NCI-H1436 treated with DMSO at 0.1 percent for 48 hours (cell line): Measurements from ENCODE around the gene ELK4.
A peak's percentile ranks its signal among the peaks of the same experiment; 100 is the strongest.
"Not testable (repeated sequence)": the region's sequence is repeated elsewhere in the genome, so short reads cannot be mapped to it uniquely, and the experiment has no call there.

Experiments used
- DNase-seq: peaks from one replicate; lab custom pipeline; 2025; lab: John Stamatoyannopoulos, UW

ELK4 gene

DNA sequence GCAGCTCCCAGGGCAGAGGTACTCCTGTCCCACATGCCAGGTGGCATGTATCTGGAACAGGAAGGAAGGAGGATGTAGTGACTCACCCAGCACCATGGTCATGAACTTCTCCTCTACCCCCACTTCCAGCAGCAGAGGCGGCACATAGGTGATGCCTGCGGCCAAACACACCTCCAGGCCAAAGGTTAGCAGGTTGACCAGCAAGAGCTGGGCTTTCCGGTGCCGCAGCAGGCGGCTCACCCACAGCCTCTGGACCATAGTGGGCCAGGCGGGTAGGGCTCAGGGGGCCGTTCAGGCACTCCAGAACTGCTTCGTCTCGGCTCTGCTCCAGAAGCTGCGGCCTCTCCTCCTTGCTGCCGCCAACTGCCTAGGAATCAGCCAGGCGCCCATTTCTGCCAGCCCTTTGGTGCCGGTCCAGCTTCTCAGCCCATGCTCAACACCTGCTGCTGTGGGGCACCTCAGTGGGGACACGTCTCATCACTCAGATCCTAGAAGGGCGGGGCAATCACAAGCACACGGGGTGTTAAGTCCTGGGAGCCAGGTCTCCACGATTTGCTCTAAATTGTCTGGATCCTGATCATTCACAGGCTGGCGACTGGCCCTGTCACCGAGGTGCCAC, 32.7 kb upstream of the ELK4 start:
- DNase-seq, result no peak

DNA sequence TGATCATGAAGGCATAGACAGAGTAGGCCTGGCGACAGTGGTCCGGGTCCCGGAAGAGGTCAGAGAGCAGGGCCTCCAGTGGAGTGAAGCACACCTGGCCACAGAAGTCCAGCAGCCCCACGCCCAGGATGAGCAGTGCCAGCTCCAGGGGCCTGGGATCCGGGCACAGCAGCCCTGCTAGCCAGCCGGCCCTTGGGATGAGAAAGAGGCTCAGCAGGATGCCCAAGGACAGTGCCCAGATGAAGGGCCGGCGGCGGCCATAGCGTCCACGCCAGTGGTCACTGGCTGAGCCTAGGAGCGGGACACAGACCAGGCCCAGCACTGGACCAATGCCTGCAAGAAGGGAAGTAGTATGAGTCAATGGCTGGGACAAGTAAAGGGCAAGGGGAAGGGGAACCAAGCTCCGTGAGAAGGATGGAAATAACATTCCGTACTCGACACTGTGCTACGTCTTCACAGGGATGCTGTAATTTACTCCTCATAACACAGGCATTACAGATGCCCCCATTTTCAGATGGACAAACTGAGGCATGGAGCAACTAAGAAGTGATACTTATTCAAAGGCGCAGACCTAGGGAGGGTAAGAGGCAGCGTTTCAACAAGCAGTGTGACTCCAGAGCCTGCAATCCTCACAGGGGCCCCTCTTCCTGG, 31.6 kb upstream of the ELK4 start:
- no peak for DNase-seq

DNA sequence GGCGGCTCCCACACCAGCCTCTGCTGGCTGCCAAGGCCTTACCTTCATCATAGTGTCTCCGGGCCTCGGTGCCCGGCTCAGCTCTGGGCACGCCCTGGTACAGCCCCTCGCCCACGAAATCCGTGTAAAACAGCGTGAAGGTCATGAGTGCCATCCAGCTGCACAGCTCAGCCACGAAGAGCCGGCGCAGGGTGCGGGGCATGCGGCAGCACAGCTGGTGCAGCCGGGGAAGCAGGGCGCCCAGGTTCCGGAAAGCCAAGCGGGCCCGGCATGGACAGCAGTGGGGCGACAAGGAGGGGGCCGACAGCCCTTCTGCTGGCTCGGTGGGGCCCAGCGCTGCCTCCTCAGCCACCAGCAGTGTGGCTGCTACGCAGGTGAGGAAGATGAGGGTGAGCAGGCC, 31.0 kb upstream of the ELK4 start:
- DNase-seq, result no peak

DNA sequence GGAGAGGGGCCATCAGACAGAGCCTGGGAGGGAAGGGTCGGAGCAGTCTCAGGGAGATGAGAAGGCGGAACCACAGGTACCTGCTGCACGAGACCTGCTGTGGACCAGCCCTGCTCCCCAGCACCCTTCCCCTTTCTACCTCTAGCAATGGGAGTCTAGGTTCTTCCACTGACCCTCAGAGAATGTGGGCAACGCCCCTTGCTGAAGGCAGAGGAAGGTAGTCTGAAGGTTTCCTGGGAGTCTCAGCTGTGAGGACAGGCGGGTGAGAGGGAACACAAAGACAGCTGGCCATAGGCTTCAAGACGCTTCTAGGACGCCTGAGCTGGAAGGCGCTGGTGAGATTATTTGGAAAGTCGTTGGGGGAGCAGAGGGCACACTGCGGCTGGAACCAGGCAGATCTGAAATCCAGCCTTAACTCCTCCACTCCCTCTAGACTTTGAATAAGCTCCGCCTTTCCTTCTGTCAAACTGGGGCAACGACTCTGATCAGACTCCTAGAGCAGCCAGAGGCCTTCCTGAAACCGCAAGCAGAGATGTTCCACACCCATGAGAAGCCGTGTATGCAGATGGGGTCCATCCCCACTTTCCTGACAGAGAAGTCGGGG, 30.4 kb upstream of the ELK4 start:
- DNase-seq, result no peak

DNA sequence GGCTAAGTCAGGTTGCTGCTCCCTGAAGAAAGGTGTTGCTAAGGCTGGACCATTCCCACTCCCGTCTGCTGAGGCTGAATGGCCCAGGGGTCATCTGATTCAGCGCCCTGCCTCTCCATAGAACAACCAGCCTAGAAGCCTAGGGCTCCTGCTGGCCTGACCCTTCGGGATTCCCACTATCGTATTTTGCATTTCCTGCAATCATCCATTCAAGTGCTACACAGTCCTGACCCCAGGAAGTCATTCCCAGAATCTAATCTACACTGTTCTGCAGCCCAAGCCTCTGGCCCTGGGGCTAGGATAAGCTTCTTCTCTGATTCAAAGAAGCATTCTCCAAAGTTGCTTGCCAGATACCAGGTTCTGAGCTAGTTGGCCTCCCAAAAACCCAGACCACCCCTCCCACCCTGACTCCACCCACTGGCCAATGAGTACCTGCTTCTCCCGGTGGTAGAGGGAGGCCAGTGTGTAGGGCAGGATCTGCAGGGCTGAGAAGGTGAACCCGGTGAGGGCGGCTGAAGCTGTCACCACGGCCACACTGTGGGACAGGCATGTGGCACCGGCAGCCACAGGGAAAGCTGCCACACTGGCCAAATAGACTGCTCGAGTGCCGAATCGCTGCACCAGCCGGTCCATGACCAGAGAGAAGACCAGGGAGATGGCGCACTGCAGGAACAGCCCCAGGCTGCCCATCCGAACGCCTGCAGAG, 29.8 kb upstream of the ELK4 start:
- DNase-seq, result no peak

DNA sequence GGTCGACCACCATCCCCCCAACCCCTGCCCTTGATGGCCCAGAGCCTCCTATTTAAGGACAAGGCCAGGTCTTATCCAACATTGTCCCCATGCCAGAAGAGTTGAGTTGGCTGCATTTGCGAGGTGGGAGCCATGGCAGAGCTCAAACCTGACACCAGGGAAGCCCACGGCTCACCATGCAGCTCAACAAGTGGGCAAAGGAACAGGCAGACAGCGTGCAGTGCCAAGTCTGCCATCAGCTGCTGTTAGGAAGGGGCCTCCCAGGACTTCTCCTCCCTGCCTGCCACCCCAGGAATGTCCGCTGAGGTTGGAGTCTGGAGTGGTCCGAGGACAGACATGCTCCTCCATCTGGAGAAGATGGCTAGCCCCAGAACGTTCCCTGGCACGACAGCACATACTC, 28.6 kb upstream of the ELK4 start:
- DNase-seq, result no peak

DNA sequence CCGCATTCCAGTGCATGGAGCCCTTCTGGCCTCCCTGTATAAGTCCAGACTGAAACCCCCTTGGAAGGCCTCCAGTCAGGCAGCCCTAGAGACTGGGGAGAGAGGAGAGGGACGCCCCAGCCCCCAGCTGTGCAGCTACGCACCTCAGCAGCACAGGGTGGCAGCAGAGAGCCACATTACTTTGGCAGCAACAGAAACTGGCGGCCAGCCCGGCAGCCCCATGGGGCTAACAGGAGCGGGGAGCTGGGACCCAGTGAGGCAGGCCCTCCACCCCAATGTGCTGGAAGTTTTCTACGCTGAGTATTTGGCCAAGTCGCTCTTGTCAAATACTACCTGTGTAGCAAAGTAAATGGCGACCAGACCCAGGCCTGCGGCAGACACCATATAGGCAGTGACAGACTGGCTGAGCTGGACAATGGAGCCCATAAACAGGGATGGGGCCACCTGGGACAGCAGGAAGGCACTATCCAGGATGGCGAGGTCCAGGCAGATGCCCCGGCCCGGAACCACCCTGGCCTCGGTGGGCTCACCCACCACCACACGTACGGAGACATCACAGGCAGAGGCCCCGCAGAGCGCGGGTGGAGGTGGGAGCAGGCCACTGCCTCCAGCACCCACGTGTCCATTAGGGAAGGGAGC, 27.3 kb upstream of the ELK4 start:
- DNase-seq, result no peak

DNA sequence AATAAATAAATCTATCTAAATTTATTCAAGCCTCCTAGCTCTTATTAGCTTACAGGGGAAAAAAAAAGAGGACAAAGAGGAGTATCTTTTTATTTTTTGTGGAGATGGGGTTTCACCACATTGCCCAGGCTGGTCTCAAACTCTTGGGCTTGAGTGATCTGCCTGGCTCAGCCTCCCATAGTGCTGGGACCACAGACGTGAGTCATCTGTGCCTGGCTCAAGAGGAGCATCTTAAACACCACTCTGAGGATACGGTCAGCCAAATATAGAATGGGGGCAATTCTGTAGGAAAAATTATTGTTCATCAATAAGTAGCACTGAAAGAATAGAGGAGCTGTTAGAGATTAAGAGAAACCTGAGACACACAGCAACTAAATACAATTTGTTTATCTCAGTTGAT, 24.4 kb upstream of the ELK4 start:
- no peak for DNase-seq

DNA sequence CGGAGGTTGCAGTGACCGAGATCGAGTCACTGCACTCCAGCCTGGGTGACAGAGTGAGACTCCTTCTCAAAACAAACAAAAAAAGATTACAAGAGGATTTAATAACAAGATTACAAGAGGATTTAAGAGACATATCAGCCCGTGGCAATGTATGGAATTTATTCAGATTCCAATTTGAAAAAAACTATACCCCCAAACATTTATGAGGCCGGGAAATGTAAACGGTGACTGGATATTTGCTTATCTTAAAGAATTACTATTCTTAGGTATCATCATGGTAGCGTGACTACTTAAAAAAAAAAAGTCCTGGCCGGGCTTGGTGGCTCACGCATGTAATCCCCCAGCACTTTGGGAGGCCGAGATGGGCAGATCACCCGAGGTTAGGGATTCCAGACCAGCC, 21.2 kb upstream of the ELK4 start:
- no peak for DNase-seq

DNA sequence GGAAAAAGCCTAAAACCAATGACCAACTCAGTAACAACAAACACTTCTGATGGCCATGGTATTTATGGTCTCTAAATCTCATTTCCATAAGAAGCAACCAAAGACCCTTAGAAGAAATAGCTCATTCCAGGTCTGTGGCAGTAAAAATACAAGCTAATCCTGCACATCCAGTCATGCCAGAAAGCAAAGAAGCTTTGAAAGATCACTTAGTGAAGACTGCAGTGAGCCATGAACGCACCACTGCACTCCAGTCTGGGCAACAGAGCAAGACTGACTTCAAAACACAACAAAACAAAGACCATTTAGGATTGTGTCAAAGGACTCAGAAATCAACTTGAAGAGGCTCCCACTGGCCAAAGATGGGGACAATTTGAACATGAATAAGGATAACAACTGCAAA, 18.4 kb upstream of the ELK4 start:
- no peak for DNase-seq

DNA sequence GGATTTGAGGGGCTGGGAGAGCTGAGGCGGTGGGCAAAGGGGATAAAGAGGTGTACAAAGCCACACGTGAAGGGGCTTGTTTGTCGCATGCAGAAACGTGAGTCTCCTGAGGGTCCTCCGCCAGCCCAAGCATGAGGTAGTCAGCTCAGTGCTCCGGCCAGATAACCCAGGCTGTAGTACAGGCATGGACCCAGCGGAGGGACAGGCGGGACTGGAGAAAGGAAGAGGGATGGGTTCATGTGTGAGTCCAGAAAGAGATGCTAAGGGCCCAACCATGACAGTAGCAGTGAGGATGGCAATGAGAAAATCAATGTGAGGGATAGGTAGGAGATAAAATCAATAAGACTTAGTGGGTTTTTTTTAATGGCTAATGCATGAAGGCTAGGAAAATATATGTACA, 13.7 kb upstream of the ELK4 start:
- DNase-seq, result no peak

DNA sequence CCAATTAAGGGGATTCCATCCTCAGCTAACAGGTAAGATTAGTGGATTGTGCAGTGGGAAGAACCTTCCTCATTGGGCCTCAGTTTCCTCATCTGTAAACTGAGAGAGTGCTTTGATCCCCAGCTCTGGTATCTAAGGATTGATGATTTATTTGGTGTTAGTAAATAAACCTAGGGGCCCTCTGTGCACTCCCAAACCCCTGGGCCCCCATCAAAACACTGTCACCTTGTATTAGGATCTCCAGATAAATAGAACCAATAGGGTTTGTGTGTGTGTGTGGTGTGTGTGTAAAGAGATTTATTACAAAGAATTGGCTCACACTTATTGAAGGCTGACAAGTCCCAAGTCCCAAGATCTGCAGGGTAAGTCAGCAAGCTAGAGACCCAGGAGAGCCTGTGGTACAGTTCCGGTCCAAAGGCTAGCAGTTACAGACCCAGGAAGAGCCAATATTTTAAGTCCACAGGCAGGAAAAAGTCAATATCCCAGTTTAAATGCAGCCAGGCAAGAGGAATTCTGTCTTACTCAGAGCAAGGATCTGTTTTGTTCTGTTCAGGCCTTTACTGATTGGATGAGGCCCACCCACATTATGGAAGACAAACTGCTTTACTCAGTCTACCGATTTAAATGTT, 11.0 kb upstream of the ELK4 start:
- DNase-seq, result no peak

DNA sequence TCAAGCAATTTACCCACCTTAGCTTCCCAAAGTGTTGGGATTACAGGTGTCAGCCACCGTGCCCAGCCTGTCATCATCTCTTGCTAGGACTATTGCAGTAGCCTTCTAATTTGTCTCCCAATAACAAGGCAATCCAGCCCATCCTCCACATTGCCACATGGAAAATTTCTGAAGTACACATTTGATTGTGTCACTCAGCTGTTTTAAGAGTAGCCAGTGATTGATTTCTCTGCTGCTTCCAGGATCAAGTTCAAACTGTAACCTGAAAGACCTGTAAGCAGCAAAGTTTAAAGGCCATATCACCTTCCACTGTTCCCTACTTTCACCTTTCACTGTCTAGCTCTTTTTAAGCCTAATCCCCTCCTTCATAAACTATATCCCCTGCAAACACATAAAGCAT, 7.8 kb upstream of the ELK4 start:
- DNase-seq, result no peak

DNA sequence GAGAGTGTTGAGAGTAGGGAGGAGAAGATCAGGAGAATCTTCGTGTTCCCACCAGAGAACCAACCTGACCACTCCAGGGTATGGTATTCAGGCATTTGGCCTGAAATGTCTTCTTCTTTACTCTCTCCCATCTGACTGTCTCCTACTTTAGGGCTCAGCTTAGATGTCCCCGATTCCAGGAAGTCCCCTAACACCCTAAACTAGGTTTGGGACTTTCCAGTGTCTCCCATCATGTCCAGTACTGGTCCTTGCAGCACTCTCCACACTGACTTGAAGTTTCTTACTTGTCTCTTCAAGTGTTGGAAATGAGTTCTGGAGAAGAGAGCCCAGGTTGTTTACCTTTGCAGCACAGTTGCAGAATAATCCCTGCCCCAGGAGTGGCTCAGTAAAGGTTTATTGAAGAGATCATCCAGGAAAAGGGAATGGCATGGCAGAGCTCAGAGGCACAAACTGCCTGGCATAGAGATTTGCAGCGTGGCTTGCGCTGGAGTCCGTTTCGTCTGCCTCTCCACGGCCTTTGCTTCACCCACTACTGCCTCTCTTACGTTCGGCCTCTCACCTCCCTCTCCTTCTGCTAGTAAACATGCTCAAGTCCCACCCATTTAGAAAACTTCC, 6.2 kb upstream of the ELK4 start:
- DNase-seq, result no peak

DNA sequence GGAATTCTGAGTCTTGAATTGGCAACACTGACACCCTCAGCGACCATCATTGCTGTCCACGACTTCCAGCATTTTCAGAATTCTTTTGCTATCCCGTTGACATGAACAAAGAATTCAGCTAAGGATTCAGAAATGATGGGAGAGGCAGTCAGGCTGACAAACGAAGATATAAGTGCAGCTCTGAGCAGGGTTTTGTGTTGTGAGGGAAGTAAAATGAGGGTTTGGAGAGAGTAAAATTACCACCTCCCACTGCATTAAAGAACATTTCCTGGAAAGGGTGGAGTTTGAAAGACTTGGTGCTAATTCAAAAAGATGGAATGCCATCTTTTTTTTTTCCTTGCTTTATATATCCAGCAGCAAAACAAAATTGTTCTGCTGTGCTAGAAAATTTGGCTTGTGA, 4.9 kb upstream of the ELK4 start:
- DNase-seq, result no peak

DNA sequence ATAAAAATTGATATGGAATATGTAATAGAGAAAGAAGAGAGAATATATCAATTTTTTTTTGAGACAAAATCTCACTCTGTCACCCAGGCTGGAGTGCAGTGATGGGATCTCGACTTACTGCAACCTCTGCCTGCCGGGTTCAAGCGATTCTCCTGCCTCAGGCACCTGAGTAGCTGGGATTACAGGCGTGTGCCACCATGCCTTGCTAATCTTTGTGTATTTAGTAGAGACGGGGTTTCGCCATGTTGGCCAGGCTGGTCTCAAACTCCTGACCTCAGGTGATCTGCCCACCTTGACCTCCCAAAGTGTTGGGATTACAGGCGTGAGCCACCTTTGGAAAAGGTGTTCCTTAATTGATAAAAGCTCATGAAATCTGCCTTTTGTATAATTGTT, 4.3 kb upstream of the ELK4 start:
- not testable (repeated sequence) for DNase-seq

DNA sequence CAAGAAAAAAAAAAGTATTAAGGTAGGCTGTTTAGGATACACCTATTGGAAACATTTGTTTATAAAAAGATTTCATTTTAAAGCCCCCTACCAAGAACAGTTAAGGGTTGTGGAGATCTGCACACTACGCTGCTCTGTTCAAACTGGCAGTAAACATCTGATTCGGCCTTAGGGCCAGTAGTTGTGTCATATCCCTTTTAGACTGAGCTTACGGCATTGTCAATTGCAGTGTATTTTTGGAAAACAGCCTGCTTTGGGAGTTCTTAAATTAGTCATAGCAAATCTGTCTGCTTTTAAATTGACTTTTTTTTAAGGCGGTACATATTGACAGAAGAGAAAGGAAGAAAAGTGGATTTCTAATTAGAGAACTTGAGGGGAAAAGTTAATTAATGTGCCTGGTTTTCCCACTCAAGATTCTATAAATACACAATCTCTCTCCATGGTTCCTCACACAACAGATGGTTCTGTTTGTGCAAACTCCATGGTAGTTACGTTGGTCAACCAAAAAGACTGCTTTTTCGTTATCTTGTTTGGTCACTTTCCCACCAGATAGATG, 1.7 kb upstream of the ELK4 start:
- DNase-seq, result no peak

DNA sequence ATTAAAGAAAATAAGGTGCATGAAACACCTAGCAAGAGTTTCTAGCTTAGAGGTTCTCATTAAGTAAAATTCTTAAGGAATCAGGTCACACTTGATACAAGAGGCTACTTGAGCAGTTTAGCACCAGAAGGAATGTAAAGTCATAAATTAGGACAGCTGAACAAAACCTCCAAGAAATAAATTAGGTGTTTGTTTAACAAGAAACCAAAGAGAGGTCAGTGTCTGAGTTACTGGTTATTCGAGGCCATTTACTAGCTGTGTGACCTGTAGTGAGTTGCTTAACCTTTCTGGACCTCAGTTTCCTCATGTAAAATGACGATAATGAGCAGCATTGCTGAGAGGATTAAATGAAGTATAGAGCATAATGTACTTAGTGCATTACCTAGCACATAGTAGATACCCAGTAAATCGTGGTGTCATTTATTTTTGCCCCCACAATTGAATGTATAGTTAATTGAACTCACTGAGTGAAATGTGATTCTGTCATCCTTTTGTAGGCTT, 908 bp upstream of the ELK4 start:
- no peak for DNase-seq

DNA sequence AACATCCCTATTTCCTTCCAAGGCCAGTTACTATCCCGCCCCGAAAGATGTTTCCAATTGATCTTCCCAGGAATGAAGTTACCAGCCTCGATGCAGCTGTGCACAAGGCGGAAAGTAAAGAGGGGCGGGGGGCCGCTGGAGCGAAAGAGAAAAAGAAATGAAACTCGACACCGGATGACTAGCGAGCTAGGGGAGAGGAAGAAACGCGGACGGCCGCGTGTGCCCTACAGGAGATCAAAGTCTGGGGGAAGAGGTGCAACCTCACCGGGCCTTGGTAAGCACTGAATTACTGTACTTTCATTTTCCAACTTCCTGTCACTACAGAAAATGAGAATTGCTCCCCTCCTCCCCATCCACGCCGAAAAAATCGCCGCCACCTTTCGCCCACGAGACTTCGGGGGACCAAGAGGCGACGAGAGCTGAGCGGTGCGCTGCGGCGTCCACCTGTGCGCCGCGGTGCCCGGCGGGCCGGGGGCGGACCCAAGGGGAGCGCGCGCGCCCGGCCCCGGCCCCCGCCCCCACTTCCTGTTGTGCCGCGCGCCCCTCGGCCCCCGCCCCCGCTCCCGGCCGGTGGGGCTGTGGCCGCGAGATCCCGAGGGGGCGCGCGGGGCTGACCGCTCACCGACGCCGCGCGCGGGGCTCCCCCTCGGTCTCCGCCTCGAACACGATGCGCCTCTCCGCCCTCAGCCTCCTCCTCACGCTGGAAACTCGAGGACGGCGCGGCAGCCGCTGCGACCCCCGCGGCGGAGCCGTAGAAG, 622 bp downstream of the ELK4 start:
- peak; percentile 67 for DNase-seq

DNA sequence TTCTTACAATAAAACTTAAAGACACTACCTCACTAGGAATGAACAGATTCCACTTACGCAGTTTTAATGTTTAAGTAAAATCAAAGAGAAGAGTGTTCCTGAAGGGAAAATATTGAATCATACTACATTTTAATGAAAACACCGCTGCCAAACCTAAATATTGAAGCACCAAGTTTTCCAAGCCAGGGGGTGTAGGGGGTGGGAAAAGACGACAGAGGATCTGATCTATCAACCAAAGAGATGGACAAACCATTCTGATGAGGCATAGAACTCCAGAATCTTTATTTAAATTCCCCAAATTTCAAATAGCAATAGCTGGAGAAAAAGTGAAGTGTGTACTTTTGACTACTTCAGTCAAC, 1.2 kb downstream of the ELK4 start:
- no peak for DNase-seq

DNA sequence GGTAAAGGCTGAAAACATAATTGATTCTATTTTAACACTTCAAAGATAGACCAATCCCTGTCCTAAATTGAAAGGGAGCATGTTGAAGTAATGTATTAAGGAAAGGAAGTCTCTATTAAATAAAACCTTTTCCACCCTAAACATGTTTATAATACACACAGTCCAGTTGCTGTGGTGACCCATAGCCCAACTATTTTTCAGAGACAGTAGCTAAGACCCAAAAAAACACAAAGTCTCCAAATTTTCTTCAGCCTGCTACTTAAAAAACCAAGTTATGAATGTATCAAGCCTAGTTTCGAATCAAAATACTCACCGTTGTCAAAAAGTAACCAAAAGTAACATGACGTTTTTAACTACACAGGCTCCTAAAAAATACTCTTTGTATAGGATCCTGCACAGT, 1.6 kb downstream of the ELK4 start:
- DNase-seq, result no peak
